Smooth muscle cell (in vitro differentiated cells): Measurements from ENCODE around the gene CCDC112. TPM values are rescaled to one million over a fixed set of nuclear protein-coding genes. Genes with fewer than 3 reads are reported as not detected.
A peak's percentile ranks its signal among the peaks of the same experiment; 100 is the strongest.

ENCODE experiments used
- DNase-seq: peaks from one replicate; lab custom pipeline; 2025; ENCODE audit not compliant: unreplicated experiment; lab: John Stamatoyannopoulos, UW
- H2AFZ ChIP-seq: fragments of 200-600 bp; sonication (generic); 2 replicates; pipeline ENCODE4 v1.6.0; 2016; ENCODE audit warnings: antibody characterized with exemption, low read depth, mild to moderate bottlenecking
- H3F3A ChIP-seq: fragments of 200-600 bp; sonication (generic); 2 replicates; pipeline ENCODE4 v1.6.0; 2017; ENCODE audit warnings: antibody characterized with exemption, low read depth
- H3K27ac ChIP-seq: fragments of 200-600 bp; sonication (generic); 2 replicates; pipeline ENCODE4 v1.5.1; 2016; ENCODE audit warnings: low read depth, mild to moderate bottlenecking
- H3K27me3 ChIP-seq: fragments of 200-600 bp; sonication (generic); 2 replicates; pipeline ENCODE4 v1.6.1; 2016; ENCODE audit warnings: low read depth, mild to moderate bottlenecking
- H3K36me3 ChIP-seq: fragments of 200-600 bp; sonication (generic); 2 replicates; pipeline ENCODE4 v1.5.1; 2016; ENCODE audit warnings: low read depth
- H3K4me1 ChIP-seq: fragments of 200-600 bp; sonication (generic); 2 replicates; pipeline ENCODE4 v1.5.1; 2016; ENCODE audit warnings: low read depth
- H3K4me2 ChIP-seq: fragments of 200-600 bp; sonication (generic); 2 replicates; pipeline ENCODE4 v1.6.0; 2016; ENCODE audit warnings: mild to moderate bottlenecking
- H3K4me3 ChIP-seq: fragments of 200-600 bp; sonication (generic); 2 replicates; pipeline ENCODE4 v1.5.1; 2016; ENCODE audit warnings: mild to moderate bottlenecking
- H3K79me2 ChIP-seq: fragments of 200-600 bp; sonication (generic); 2 replicates; pipeline ENCODE4 v1.6.0; 2016; ENCODE audit warnings: low read depth, mild to moderate bottlenecking
- H3K9ac ChIP-seq: fragments of 200-600 bp; sonication (generic); 2 replicates; pipeline ENCODE4 v1.6.0; 2016; ENCODE audit warnings: low read depth
- H3K9me3 ChIP-seq: fragments of 200-600 bp; sonication (generic); replicated peaks from 2 replicates; pipeline ENCODE4 v1.5.1; 2016; ENCODE audit warnings: low read depth
- H4K20me1 ChIP-seq: fragments of 200-600 bp; sonication (generic); 2 replicates; pipeline ENCODE4 v1.6.0; 2016; ENCODE audit warnings: low read depth
- WGBS: methylation state at CpG from one replicate; pipeline ENCODE4 v1.1.7; 2016; ENCODE audit warnings: low lambda C conversion rate; 5-methylcytosine and 5-hydroxymethylcytosine counted together
- polyA plus RNA-seq: library from polyadenylated mRNA; unstranded; fragments of >200 nt; fragmentation: Nextera tagmentation; extraction: Ambion mirVana; gene quantifications from 2 replicates; pipeline ENCODE4 v1.2.1, GENCODE V29; 2016
- total RNA-seq: library from RNA; depleted of rRNA; stranded (reverse); fragments of >200 nt; gene quantifications from 2 replicates; pipeline ENCODE4 v1.2.3, GENCODE V29; 2014
- TF ChIP-seq, protein P1 (sequence below): fragments of 200-600 bp; sonication (generic); IDR thresholded peaks from 2 replicates; pipeline ENCODE4 v1.5.1; 2017; ENCODE audit warnings: borderline replicate concordance, mild to moderate bottlenecking, antibody characterized with exemption; ENCODE audit not compliant: insufficient read depth, poor library complexity, severe bottlenecking

CCDC112 gene
- total and polyA plus RNA-seq, 2 experiments from 2014 or later: 6.3 to 9.1 TPM

DNA sequence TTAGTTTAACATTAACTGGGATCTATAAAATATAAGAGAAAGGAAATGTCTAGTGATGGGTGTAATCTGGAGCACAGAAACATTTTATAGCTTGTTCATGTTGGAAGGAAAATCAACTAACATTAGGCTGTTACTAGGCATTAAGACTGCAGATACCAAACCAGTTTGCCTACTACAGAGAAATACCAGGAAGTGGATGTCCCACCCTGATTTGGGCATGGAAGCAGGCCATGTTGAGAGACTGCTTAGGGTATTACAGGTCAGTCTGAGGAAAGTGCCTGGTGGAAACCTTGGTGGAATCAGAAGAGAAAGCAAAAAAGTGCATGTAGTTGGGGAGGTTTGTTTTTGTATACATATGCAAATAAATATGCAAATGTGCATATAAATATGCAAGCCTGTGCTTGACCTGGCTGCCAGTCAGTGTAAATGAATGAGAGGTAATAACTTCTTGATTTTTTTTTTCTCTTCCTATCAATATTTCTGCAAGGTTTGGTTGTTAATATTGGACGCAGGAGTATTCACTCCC, 9.6 kb upstream of the CCDC112 start:
- Histone ChIP-seq H2AFZ (no peak overlapping the region), H3K36me3 (no peaks in the 10 kb centered on the region), H3K27me3 (no peaks in the 10 kb centered on the region), H3K9ac (no peak overlapping the region), H3K4me1 (no peaks in the 10 kb centered on the region), H4K20me1 (no peaks in the 10 kb centered on the region), H3K27ac (no peak overlapping the region), H3K4me3 (no peak overlapping the region), H3K79me2 (no peaks in the 10 kb centered on the region), H3K9me3 (no peaks in the 10 kb centered on the region), H3K4me2 (no peak overlapping the region), H3F3A (no peaks in the 10 kb centered on the region)
- 92% methylated on average over 1 of the region's 1 CpG for WGBS
- no peak for DNase-seq
- TF ChIP-seq, protein P1, sequence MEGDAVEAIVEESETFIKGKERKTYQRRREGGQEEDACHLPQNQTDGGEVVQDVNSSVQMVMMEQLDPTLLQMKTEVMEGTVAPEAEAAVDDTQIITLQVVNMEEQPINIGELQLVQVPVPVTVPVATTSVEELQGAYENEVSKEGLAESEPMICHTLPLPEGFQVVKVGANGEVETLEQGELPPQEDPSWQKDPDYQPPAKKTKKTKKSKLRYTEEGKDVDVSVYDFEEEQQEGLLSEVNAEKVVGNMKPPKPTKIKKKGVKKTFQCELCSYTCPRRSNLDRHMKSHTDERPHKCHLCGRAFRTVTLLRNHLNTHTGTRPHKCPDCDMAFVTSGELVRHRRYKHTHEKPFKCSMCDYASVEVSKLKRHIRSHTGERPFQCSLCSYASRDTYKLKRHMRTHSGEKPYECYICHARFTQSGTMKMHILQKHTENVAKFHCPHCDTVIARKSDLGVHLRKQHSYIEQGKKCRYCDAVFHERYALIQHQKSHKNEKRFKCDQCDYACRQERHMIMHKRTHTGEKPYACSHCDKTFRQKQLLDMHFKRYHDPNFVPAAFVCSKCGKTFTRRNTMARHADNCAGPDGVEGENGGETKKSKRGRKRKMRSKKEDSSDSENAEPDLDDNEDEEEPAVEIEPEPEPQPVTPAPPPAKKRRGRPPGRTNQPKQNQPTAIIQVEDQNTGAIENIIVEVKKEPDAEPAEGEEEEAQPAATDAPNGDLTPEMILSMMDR: no peak

DNA sequence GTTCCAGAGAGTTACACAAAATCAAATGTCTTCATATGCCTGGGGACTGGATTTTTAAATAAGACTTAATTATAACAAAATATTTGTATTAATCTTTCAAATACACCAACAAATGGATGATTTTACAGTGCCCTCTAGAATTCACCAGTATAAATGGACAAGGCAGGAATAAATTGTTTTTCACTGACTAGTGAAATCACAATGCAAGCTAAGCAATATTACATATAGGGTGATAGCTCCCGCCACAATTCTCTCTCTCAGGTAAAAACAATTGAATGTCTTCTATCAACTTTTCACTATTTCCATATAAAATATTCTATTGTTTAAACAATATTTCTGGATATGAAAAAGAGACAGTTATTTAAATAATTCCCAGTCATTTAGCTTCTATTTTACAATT, 8.0 kb upstream of the CCDC112 start:
- no peaks in the 10 kb centered on the region for H4K20me1 ChIP-seq
- TF ChIP-seq, protein P1: no peak
- no peak overlapping the region for H3K27ac ChIP-seq
- H3K9ac ChIP-seq: no peak overlapping the region
- H3K9me3 ChIP-seq: no peaks in the 10 kb centered on the region
- no peaks in the 10 kb centered on the region for H3K4me1 ChIP-seq
- H3F3A ChIP-seq: no peaks in the 10 kb centered on the region
- WGBS: 100% methylated on average over 1 of the region's 1 CpG
- no peak for DNase-seq
- no peak overlapping the region for H3K4me2 ChIP-seq
- H3K36me3 ChIP-seq: no peaks in the 10 kb centered on the region
- no peaks in the 10 kb centered on the region for H3K27me3 ChIP-seq
- no peak overlapping the region for H3K4me3 ChIP-seq
- H3K79me2 ChIP-seq: no peaks in the 10 kb centered on the region
- H2AFZ ChIP-seq: no peak overlapping the region

DNA sequence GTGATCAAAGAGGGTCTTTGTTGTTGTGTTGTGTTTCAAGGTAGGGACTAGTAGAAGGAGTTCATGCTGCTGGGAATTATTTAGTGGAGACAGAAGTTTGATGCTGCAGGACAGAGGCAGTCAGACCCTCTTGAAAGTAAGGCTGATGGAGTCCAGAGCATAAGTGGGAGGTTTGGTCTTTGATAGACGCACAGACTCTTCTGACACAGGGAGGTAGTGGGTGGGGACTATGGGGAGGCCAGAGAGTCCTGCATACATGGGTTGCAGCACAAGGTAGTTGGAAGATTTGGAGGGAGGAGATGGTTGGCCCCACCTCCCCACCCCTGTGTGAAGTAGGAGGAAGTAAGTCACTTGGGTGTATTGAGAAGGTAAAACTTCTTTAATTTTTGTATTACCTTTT, 2.4 kb upstream of the CCDC112 start:
- Histone ChIP-seq H3K4me3 (no peak overlapping the region), H3K4me1 (peaks cover 6% of the 10 kb centered on the region), H3K9me3 (no peaks in the 10 kb centered on the region), H4K20me1 (no peaks in the 10 kb centered on the region), H2AFZ (no peak overlapping the region), H3K4me2 (no peak overlapping the region), H3K27me3 (no peaks in the 10 kb centered on the region), H3K27ac (no peak overlapping the region), H3K9ac (no peak overlapping the region), H3K79me2 (peaks cover 12% of the 10 kb centered on the region), H3K36me3 (no peaks in the 10 kb centered on the region), H3F3A (no peaks in the 10 kb centered on the region)
- TF ChIP-seq, protein P1: no peak
- WGBS: 80% methylated on average over 1 of the region's 1 CpG
- no peak for DNase-seq

DNA sequence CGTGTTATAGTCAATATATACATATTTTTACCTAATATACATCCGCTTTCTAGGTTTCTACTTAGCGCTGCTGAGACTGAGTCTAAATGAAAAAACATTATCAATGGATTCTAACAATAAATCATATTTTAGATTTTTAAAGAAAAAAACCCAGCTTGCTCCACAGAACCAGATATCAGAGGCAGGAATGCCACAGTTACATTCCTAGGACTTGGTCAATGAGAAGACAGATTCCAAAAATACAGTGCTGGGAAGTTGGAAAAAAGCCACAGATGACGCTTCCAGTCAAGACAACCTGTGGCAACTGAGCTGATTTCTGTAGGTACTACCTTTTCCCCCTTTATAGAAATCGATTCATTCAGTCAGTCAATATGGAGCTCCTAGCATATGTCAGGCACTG, 577 bp upstream of the CCDC112 start:
- no peak for DNase-seq
- no peaks in the 10 kb centered on the region for H3K27me3 ChIP-seq
- no peaks in the 10 kb centered on the region for H3K36me3 ChIP-seq
- H3K9me3 ChIP-seq: no peaks in the 10 kb centered on the region
- H4K20me1 ChIP-seq: no peaks in the 10 kb centered on the region
- peaks cover 16% of the 10 kb centered on the region for H3K79me2 ChIP-seq
- TF ChIP-seq, protein P1: no peak
- no peaks in the 10 kb centered on the region for H3F3A ChIP-seq
- H3K4me2 ChIP-seq: peak overlapping the region; percentile 61
- no peak overlapping the region for H3K27ac ChIP-seq
- H3K9ac ChIP-seq: no peak overlapping the region
- peaks cover 6% of the 10 kb centered on the region for H3K4me1 ChIP-seq
- H2AFZ ChIP-seq: no peak overlapping the region
- peak overlapping the region; percentile 63 for H3K4me3 ChIP-seq
- WGBS: 74% methylated on average over 5 of the region's 5 CpGs
